Measurements from ENCODE around the gene NBEAL2.

DNA sequence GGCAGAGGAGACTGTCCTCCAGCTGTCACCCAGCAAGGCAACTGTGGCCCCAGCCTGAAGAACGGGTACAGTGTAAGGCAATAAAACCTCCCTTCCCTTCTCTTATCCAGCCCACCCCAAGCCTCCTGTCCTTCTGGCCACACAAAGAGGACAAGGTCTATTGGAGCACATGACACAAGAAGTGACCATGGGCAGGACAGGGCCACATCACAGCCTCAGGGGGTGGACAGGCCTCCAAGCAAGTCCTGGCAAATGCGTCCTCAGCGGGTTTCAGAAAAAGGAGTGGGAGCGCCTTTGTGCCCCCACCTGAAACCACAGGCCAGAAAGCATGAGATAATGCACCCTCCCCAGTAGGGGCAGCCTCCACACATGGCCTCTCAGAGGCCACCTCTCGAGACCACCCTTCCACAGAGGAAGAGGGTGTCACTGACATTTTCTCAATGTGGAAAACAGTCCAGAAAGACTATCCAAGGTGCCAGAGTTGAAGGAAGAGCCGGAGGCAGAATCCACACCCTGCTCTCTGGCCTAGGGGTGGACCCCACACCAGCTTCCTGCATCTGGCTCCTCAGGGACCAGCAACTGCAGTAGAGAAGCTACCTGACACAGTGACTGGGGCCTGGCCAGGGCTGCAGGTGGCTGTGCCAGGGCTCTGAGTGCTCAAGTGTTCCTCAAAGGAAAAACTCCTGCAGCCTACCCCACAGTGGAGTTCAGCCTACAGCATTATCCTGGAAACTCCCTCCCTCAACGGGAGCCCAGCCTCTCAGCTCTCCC lies 46.8 kb upstream of the NBEAL2 start:
- TF ChIP-seq, protein P1, sequence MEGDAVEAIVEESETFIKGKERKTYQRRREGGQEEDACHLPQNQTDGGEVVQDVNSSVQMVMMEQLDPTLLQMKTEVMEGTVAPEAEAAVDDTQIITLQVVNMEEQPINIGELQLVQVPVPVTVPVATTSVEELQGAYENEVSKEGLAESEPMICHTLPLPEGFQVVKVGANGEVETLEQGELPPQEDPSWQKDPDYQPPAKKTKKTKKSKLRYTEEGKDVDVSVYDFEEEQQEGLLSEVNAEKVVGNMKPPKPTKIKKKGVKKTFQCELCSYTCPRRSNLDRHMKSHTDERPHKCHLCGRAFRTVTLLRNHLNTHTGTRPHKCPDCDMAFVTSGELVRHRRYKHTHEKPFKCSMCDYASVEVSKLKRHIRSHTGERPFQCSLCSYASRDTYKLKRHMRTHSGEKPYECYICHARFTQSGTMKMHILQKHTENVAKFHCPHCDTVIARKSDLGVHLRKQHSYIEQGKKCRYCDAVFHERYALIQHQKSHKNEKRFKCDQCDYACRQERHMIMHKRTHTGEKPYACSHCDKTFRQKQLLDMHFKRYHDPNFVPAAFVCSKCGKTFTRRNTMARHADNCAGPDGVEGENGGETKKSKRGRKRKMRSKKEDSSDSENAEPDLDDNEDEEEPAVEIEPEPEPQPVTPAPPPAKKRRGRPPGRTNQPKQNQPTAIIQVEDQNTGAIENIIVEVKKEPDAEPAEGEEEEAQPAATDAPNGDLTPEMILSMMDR (conservative IDR thresholded peaks at IDR 0.05; ENCODE audit: low read depth, low read length), result no peak
- no peak for TF ChIP-seq EZH2 (IDR thresholded peaks at IDR 0.05; ENCODE audit: low read length, unreplicated experiment)

All from PC-3 (cell line).